IMR-90 (cell line): ENCODE measurements around the gene ENTPD7. TPM values are rescaled to one million over a fixed set of nuclear protein-coding genes. Genes with fewer than 3 reads are reported as not detected.

Experiments
- ATAC-seq: fragments of 200-7000 bp; cut with Tn5 transposase; 2 replicates; pipeline ENCODE4 v1.9.1; 2020; ENCODE audit warnings: low read depth, mild to moderate bottlenecking, moderate library complexity
- BruUV-seq: library from RNA; stranded (reverse); fragments of 400-500 nt; replicated peaks from 2 replicates; lab custom pipeline; 2021; lab: Mats Ljungman, UMichigan
- CTCF ChIA-PET: fragments of 300-600 bp; formaldehyde crosslinking; extraction: SDS; loops from one replicate; lab custom pipeline; 2021; ENCODE audit warnings: antibody characterized with exemption; lab: Yijun Ruan, JAX
- POLR2A ChIA-PET: fragments of 300-600 bp; sonication (Branson Sonifier 250); formaldehyde crosslinking; loops from one replicate; lab custom pipeline; 2022; ENCODE audit warnings: antibody characterized with exemption; ENCODE audit not compliant: unreplicated experiment; lab: Charles Lee
- DNase-seq: peaks from one replicate; pipeline ENCODE4 v3.0.0; 2013
- H2AFZ ChIP-seq: replicated peaks from 2 replicates; pipeline ENCODE3; 2013; ENCODE audit warnings: low read length, mild to moderate bottlenecking; ENCODE audit not compliant: poor library complexity
- H2AK5ac ChIP-seq: 2 replicates; pipeline ENCODE4 v1.6.1; 2013; ENCODE audit warnings: low read depth, low read length, inconsistent platforms
- H2AK9ac ChIP-seq: replicated peaks from 2 replicates; pipeline ENCODE3; 2013; ENCODE audit warnings: mild to moderate bottlenecking, low read depth, low read length, moderate library complexity; ENCODE audit not compliant: poor library complexity
- H2BK120ac ChIP-seq: 2 replicates; pipeline ENCODE4 v1.6.1; 2013; ENCODE audit warnings: low read depth, low read length, inconsistent platforms
- H2BK15ac ChIP-seq: 3 replicates; pipeline ENCODE4 v1.6.1; 2013; ENCODE audit warnings: low read depth, low read length, inconsistent platforms
- H2BK20ac ChIP-seq: 2 replicates; pipeline ENCODE4 v1.6.1; 2013; ENCODE audit warnings: low read depth, mild to moderate bottlenecking, inconsistent platforms, low read length, moderate library complexity
- H2BK5ac ChIP-seq: 2 replicates; pipeline ENCODE4 v1.6.1; 2013; ENCODE audit warnings: mild to moderate bottlenecking, low read depth, low read length, inconsistent platforms; ENCODE audit not compliant: poor library complexity, severe bottlenecking
- H3K14ac ChIP-seq: replicated peaks from 2 replicates; pipeline ENCODE4 v1.6.1; 2013; ENCODE audit warnings: low read depth, low read length, inconsistent platforms
- H3K18ac ChIP-seq: 2 replicates; pipeline ENCODE4 v1.6.1; 2013; ENCODE audit warnings: low read depth, low read length, control low read depth
- H3K23ac ChIP-seq: 2 replicates; pipeline ENCODE4 v1.6.1; 2013; ENCODE audit warnings: low read depth, low read length, inconsistent platforms
- H3K27ac ChIP-seq: 2 replicates; pipeline ENCODE4 v1.5.1; 2013; ENCODE audit warnings: mild to moderate bottlenecking, control low read depth, low read length; ENCODE audit not compliant: insufficient read depth
- H3K27me3 ChIP-seq: 2 replicates; pipeline ENCODE4 v1.6.1; 2013; ENCODE audit warnings: low read length; ENCODE audit not compliant: control insufficient read depth, insufficient read depth
- H3K36me3 ChIP-seq: 2 replicates; pipeline ENCODE4 v1.6.1; 2013; ENCODE audit warnings: low read length, mixed read lengths; ENCODE audit not compliant: control insufficient read depth, insufficient read depth
- H3K4ac ChIP-seq: 2 replicates; pipeline ENCODE4 v1.6.1; 2013; ENCODE audit warnings: low read depth, low read length, inconsistent platforms
- H3K4me1 ChIP-seq: 2 replicates; pipeline ENCODE4 v1.6.1; 2013; ENCODE audit warnings: low read length, mixed read lengths; ENCODE audit not compliant: control insufficient read depth, insufficient read depth
- H3K4me2 ChIP-seq: 2 replicates; pipeline ENCODE4 v1.6.1; 2013; ENCODE audit warnings: low read depth, mild to moderate bottlenecking, control low read depth, low read length, moderate library complexity
- H3K4me3 ChIP-seq: 2 replicates; pipeline ENCODE4 v1.5.1; 2013; ENCODE audit warnings: low read depth, mild to moderate bottlenecking, control low read depth, low read length, moderate library complexity; ENCODE audit not compliant: insufficient read depth
- H3K56ac ChIP-seq: 2 replicates; pipeline ENCODE4 v1.6.1; 2013; ENCODE audit warnings: low read length, inconsistent platforms; ENCODE audit not compliant: insufficient read depth; ENCODE audit errors: extremely low read depth
- H3K79me1 ChIP-seq, 2 experiments: 2 replicates each; pipeline ENCODE4 v1.6.1; 2013; ENCODE audit warnings: low read length in 2 of 2, inconsistent platforms in 1 of 2, low read depth in 1 of 2
- H3K9ac ChIP-seq: 2 replicates; pipeline ENCODE4 v1.6.1; 2013; ENCODE audit warnings: low read depth, low read length, control low read depth
- H3K9me1 ChIP-seq: 2 replicates; pipeline ENCODE4 v1.6.1; 2013; ENCODE audit warnings: low read length, inconsistent platforms; ENCODE audit not compliant: insufficient read depth
- H3K9me3 ChIP-seq: 2 replicates; pipeline ENCODE4 v1.6.1; 2013; ENCODE audit warnings: low read length; ENCODE audit not compliant: control insufficient read depth, insufficient read depth
- H4K20me1 ChIP-seq: 2 replicates; pipeline ENCODE4 v1.6.1; 2013; ENCODE audit warnings: low read length, inconsistent platforms; ENCODE audit not compliant: insufficient read depth
- H4K5ac ChIP-seq: 2 replicates; pipeline ENCODE4 v1.6.1; 2013; ENCODE audit warnings: mild to moderate bottlenecking, low read depth, low read length, control low read depth
- H4K8ac ChIP-seq, 2 experiments: 2 replicates each; pipeline ENCODE4 v1.6.1; 2013; ENCODE audit warnings: low read depth in 2 of 2, low read length in 2 of 2, control low read depth in 1 of 2, inconsistent platforms in 1 of 2
- H4K91ac ChIP-seq: 2 replicates; pipeline ENCODE4 v1.6.1; 2013; ENCODE audit warnings: low read depth, low read length, inconsistent platforms; ENCODE audit not compliant: insufficient read depth
- BHLHE40 ChIP-seq: fragments of 150-350 bp; IDR thresholded peaks from 2 replicates; pipeline ENCODE4 v1.6.1; 2016; ENCODE audit warnings: mild to moderate bottlenecking, low read depth, low read length
- CEBPB ChIP-seq: IDR thresholded peaks from 2 replicates; pipeline ENCODE4 v1.6.1; 2012; ENCODE audit warnings: low read depth, low read length, improper control_type of control experiment
- CHD1 ChIP-seq: IDR thresholded peaks from 2 replicates; pipeline ENCODE4 v1.6.1; 2012; ENCODE audit warnings: low read depth, low read length, improper control_type of control experiment
- CTCF ChIP-seq: conservative IDR thresholded peaks from 2 replicates; pipeline ENCODE4 v1.5.1; 2012; ENCODE audit warnings: mild to moderate bottlenecking, low read depth, low read length, improper control_type of control experiment
- ELK1 ChIP-seq: fragments of 150-350 bp; IDR thresholded peaks from 2 replicates; pipeline ENCODE4 v1.6.1; 2016; ENCODE audit warnings: low read depth, mild to moderate bottlenecking, low read length, moderate library complexity, borderline replicate concordance
- FOS ChIP-seq: fragments of 150-350 bp; IDR thresholded peaks from 2 replicates; pipeline ENCODE4 v1.6.1; 2016; ENCODE audit warnings: low read depth, low read length
- MAFK ChIP-seq: IDR thresholded peaks from 2 replicates; pipeline ENCODE4 v1.6.1; 2012; ENCODE audit warnings: low read depth, low read length, improper control_type of control experiment
- MAZ ChIP-seq: IDR thresholded peaks from 2 replicates; pipeline ENCODE4 v1.6.1; 2012; ENCODE audit warnings: low read depth, mild to moderate bottlenecking, low read length, improper control_type of control experiment, moderate library complexity, borderline replicate concordance
- MXI1 ChIP-seq: IDR thresholded peaks from 2 replicates; pipeline ENCODE4 v1.6.1; 2012; ENCODE audit warnings: low read depth, mild to moderate bottlenecking, low read length, moderate library complexity, borderline replicate concordance
- NFE2L2 ChIP-seq: fragments of 150-350 bp; IDR thresholded peaks from 2 replicates; pipeline ENCODE4 v1.6.1; 2016; ENCODE audit warnings: low read depth, mild to moderate bottlenecking, low read length
- POLR2A ChIP-seq: IDR thresholded peaks from 2 replicates; pipeline ENCODE4 v1.6.1; 2012; ENCODE audit warnings: mild to moderate bottlenecking, low read depth, low read length
- RAD21 ChIP-seq: IDR thresholded peaks from 2 replicates; pipeline ENCODE4 v1.6.1; 2012; ENCODE audit warnings: low read length, improper control_type of control experiment
- RCOR1 ChIP-seq: IDR thresholded peaks from 2 replicates; pipeline ENCODE4 v1.6.1; 2012; ENCODE audit warnings: mild to moderate bottlenecking, low read length, improper control_type of control experiment; ENCODE audit not compliant: insufficient replicate concordance
- RFX5 ChIP-seq: IDR thresholded peaks from 2 replicates; pipeline ENCODE4 v1.8.0; 2012; ENCODE audit warnings: low read depth, mild to moderate bottlenecking, low read length, moderate library complexity
- SMC3 ChIP-seq: fragments of 150-350 bp; IDR thresholded peaks from 2 replicates; pipeline ENCODE4 v1.6.1; 2016; ENCODE audit warnings: low read depth, mild to moderate bottlenecking, antibody characterized with exemption, low read length, moderate library complexity
- USF2 ChIP-seq: fragments of 150-350 bp; IDR thresholded peaks from 2 replicates; pipeline ENCODE4 v1.6.1; 2017; ENCODE audit warnings: mild to moderate bottlenecking, antibody characterized with exemption, low read length, low read depth
- WGBS, 2 experiments: methylation state at CpG; one replicate each; pipeline versions ENCODE4 v1.1.5 to v1.1.7; 2013; ENCODE audit warnings: missing lambda C conversion rate in 2 of 2; ENCODE audit not compliant: insufficient read length in 1 of 2; ENCODE audit errors: extremely low coverage in 2 of 2; 5-methylcytosine and 5-hydroxymethylcytosine counted together
- dilution Hi-C: fragments of 300-500 bp; cut with HindIII; formaldehyde crosslinking; loops from one replicate; pipeline ENCODE4 v1.14.3; 2018; ENCODE audit warnings: low sequenced_read_pairs; ENCODE audit not compliant: unreplicated experiment
- in situ Hi-C: fragments of 300-500 bp; cut with MboI; formaldehyde crosslinking; loops from 3 replicates; pipeline ENCODE4 v1.14.3; 2019; ENCODE audit warnings: low sequenced_read_pairs, inconsistent platforms, mixed read lengths
- intact Hi-C: fragments of 100-400 bp; cut with micrococcal nuclease; formaldehyde crosslinking; loops from 2 replicates; pipeline ENCODE4 v1.10.0; 2022
- polyA plus RNA-seq, 3 experiments: library from polyadenylated mRNA; depleted of rRNA; stranded (reverse); fragments of >200 nt; gene quantifications; 2 replicates each; pipeline ENCODE4 v1.2.3, GENCODE V29; 2012; ENCODE audit warnings: low replicate concordance in 1 of 3
- total RNA-seq: library from RNA; depleted of rRNA; stranded (reverse); fragments of >200 nt; gene quantifications from 2 replicates; pipeline ENCODE4 v1.2.3, GENCODE V29; 2012

Gene ENTPD7
- total and polyA plus RNA-seq, 2 of the 4 experiments (the other 2 are of a cell fraction), result 8.0 to 23.3 TPM

GRCh38 chr10:99630433-99630832, 28.9 kb upstream of the ENTPD7 start:
- H3K36me3 ChIP-seq, result no peaks in the 10 kb centered on the region
- no peak overlapping the region for H3K27ac ChIP-seq
- intact Hi-C loops, result loop anchor here (1.0 to 10.0 kb wide), 2 partner anchors 81 to 214 kb away; no protein-coding TSS in a partner anchor

More at GRCh38 chr10:99630433-99630832, 28.9 kb upstream of the ENTPD7 start:
- CTCF ChIA-PET, result interaction anchor here (0.8 to 1.5 kb wide), 5 partner anchors 8 to 81 kb away, joined by 3 to 10 read pairs (median 4); no protein-coding TSS in a partner anchor
- no CpG with 5 or more reads among the region's 2 CpGs for WGBS, 2 experiments
- no peak overlapping the region for H2BK120ac ChIP-seq
- no peaks in the 10 kb centered on the region for H3K9me3 ChIP-seq
- no peak overlapping the region for H4K91ac ChIP-seq
- peak overlapping the region; percentile 84 for H2BK5ac ChIP-seq
- H3K23ac ChIP-seq, result no peak overlapping the region
- POLR2A ChIA-PET, result no interaction called here
- no peaks in the 10 kb centered on the region for H4K20me1 ChIP-seq
- TF ChIP-seq POLR2A, result no peak
- TF ChIP-seq USF2, result no peak
- peak; percentile 69 for TF ChIP-seq CTCF
- TF ChIP-seq BHLHE40, result no peak
- TF ChIP-seq MXI1, result no peak
- peak; percentile 46 for TF ChIP-seq SMC3
- TF ChIP-seq FOS, result no peak
- TF ChIP-seq MAFK, result peak; percentile 77
- no peak for TF ChIP-seq CHD1
- TF ChIP-seq CEBPB, result no peak
- peak; percentile 73 for TF ChIP-seq NFE2L2
- no peak for TF ChIP-seq ELK1
- peak; percentile 66 for TF ChIP-seq RAD21
- TF ChIP-seq MAZ, result no peak
- no peak for TF ChIP-seq RCOR1
- no peak for TF ChIP-seq RFX5
- no peaks in the 10 kb centered on the region for H3K79me1 ChIP-seq
- H3K14ac ChIP-seq, result no peak overlapping the region
- no peak overlapping the region for H3K9ac ChIP-seq
- DNase-seq (peak; percentile 64), ATAC-seq (peak; percentile 90)
- in situ Hi-C loops (no loop called here), dilution Hi-C loops (no loop called here)
- H3K4me1 ChIP-seq, result peaks cover 1% of the 10 kb centered on the region; the same call in 1 of the 2 replicates
- no peak overlapping the region for H2AK9ac ChIP-seq
- H3K9me1 ChIP-seq, result no peaks in the 10 kb centered on the region
- H3K18ac ChIP-seq, result peak overlapping the region; percentile 83; the same call in 1 of the 2 replicates
- H3K4me3 ChIP-seq, result no peak overlapping the region
- no peak overlapping the region for H3K4me2 ChIP-seq
- no peak overlapping the region for H4K5ac ChIP-seq
- H2BK20ac ChIP-seq, result no peak overlapping the region
- H2AK5ac ChIP-seq, result no peak overlapping the region
- H3K4ac ChIP-seq, result no peak overlapping the region; the same call in 1 of the 2 replicates
- no TSS peak for BruUV-seq
- no peaks in the 10 kb centered on the region for H3K27me3 ChIP-seq
- no peak overlapping the region for H2AFZ ChIP-seq
- no peak overlapping the region for H2BK15ac ChIP-seq
- H4K8ac ChIP-seq, result 0 out of 4 replicates have a peak overlapping the region, but pooled peaks of 1 of the 2 experiments have one; percentile 20
- H3K56ac ChIP-seq, result no peak overlapping the region
